K562 (cell line): ENCODE measurements around the gene HMBS. TPM values are rescaled to one million over a fixed set of nuclear protein-coding genes. Genes with fewer than 3 reads are reported as not detected.

Source experiments
- ARID4B ChIP-seq: sonication (generic); formaldehyde crosslinking; IDR thresholded peaks from 2 replicates; pipeline ENCODE4 v1.8.0; 2022; ENCODE audit warnings: mild to moderate bottlenecking, missing genetic modification reagents
- BRD9 ChIP-seq: fragments of 450-650 bp; IDR thresholded peaks from 2 replicates; pipeline ENCODE4 v1.6.1; 2018; ENCODE audit warnings: low read depth; ENCODE audit not compliant: partially characterized antibody
- BRF1 ChIP-seq: IDR thresholded peaks from 3 replicates; pipeline ENCODE4 v1.6.1; 2011; ENCODE audit warnings: borderline replicate concordance, mild to moderate bottlenecking; ENCODE audit not compliant: insufficient read length; ENCODE audit errors: extremely low read depth
- CBX3 ChIP-seq, 2 experiments: IDR thresholded peaks; 1 replicate in 1 of 2; 2 replicates in 1 of 2; pipeline ENCODE4 v1.6.1; 2012; ENCODE audit warnings: inconsistent platforms in 2 of 2, low read length in 2 of 2, borderline replicate concordance in 1 of 2, control low read depth in 1 of 2
- CBX8 ChIP-seq: fragments of 200-600 bp; sonication (generic); IDR thresholded peaks from 2 replicates; pipeline ENCODE4 v1.6.1; 2012; ENCODE audit warnings: borderline replicate concordance, mixed run types, low read depth, mild to moderate bottlenecking, moderate library complexity, mixed read lengths, low read length, control low read depth, inconsistent platforms; ENCODE audit not compliant: poor library complexity, severe bottlenecking; ENCODE audit errors: extremely low read depth
- FIP1L1 ChIP-seq: fragments of 200-400 bp; formaldehyde crosslinking; IDR thresholded peaks from 2 replicates; pipeline ENCODE4 v1.6.1; 2018; ENCODE audit warnings: mild to moderate bottlenecking, low read depth, low read length; ENCODE audit not compliant: poor library complexity, severe bottlenecking
- HDAC6 ChIP-seq: IDR thresholded peaks from 2 replicates; pipeline ENCODE4 v1.6.1; 2012; ENCODE audit warnings: low read depth, mild to moderate bottlenecking, control low read depth, inconsistent platforms, low read length, moderate library complexity
- HNRNPUL1 ChIP-seq: fragments of 200-400 bp; formaldehyde crosslinking; IDR thresholded peaks from 2 replicates; pipeline ENCODE4 v1.6.1; 2017; ENCODE audit warnings: low read length
- MLLT1 ChIP-seq, 2 experiments: fragments of 450-650 bp; IDR thresholded peaks; 2 replicates each; pipeline ENCODE4 v1.6.1; 2016
- OTX1 ChIP-seq: fragments of 450-650 bp; formaldehyde crosslinking; IDR thresholded peaks from 2 replicates; pipeline ENCODE4 v1.4.0; 2022; ENCODE audit warnings: mild to moderate bottlenecking
- POLR2A ChIP-seq: fragments of 450-650 bp; conservative IDR thresholded peaks from 2 replicates; pipeline ENCODE4 v1.6.1; 2016
- SAFB ChIP-seq: fragments of 200-400 bp; formaldehyde crosslinking; IDR thresholded peaks from 2 replicates; pipeline ENCODE4 v1.6.1; 2017; ENCODE audit warnings: low read depth, low read length, borderline replicate concordance
- SIRT6 ChIP-seq: IDR thresholded peaks from one replicate; pipeline ENCODE4 v1.6.1; 2012; ENCODE audit warnings: low read depth, mild to moderate bottlenecking, control low read depth, inconsistent platforms, low read length, moderate library complexity
- SP1 ChIP-seq: sonication (generic); formaldehyde crosslinking; IDR thresholded peaks from 2 replicates; pipeline ENCODE4 v1.8.1; 2022; ENCODE audit warnings: mild to moderate bottlenecking, missing genetic modification reagents
- TEAD1 ChIP-seq, 2 experiments: fragments of 450-650 bp in 1 of 2; sonication (generic) in 1 of 2; formaldehyde crosslinking; IDR thresholded peaks; 2 replicates each; pipeline versions ENCODE4 v1.4.0 to v1.8.0; 2020 to 2022; ENCODE audit warnings: mild to moderate bottlenecking in 2 of 2, missing genetic modification reagents in 1 of 2
- TEAD2 ChIP-seq: fragments of 450-650 bp; IDR thresholded peaks from 2 replicates; pipeline ENCODE4 v1.6.1; 2016; ENCODE audit warnings: missing genetic modification characterization, control low read depth, missing compliant biosample characterization
- ZNF212 ChIP-seq: fragments of 450-650 bp; formaldehyde crosslinking; IDR thresholded peaks from 2 replicates; pipeline ENCODE4 v1.4.0; 2020; ENCODE audit warnings: mild to moderate bottlenecking
- ZNF384 ChIP-seq: IDR thresholded peaks from 2 replicates; pipeline ENCODE4 v1.6.1; 2012; ENCODE audit warnings: low read depth, low read length, improper control_type of control experiment
- ZNF512 ChIP-seq: IDR thresholded peaks from 2 replicates; pipeline ENCODE4 v1.6.1; 2016; ENCODE audit warnings: missing genetic modification characterization, missing compliant biosample characterization
- polyA plus RNA-seq, 8 experiments: library from polyadenylated mRNA; depleted of rRNA in 4 of 8; stranded (reverse) in 5 of 8; unstranded in 3 of 8; fragments of >200 nt; fragmentation: Nextera tagmentation in 2 of 8; fragmentation: Illumina TruSeq in 1 of 8; extraction: Ambion mirVana in 2 of 8; extraction: Trizol in 1 of 8; gene quantifications; 2 replicates each; pipeline versions ENCODE4 v1.2.1 to v1.2.3, GENCODE V29; 2011 to 2014; ENCODE audit warnings: inconsistent platforms in 1 of 8, missing spikeins in 1 of 8
- total RNA-seq, 7 experiments: library from RNA; depleted of rRNA in 6 of 7; stranded (reverse); fragments of >200 nt in 6 of 7; fragmentation: Illumina TruSeq in 2 of 7; extraction: Trizol in 2 of 7; gene quantifications; 2 replicates each; pipeline versions ENCODE4 v1.2.1 to v1.2.3, GENCODE V29; 2011 to 2021; ENCODE audit warnings: low replicate concordance in 1 of 7

Gene HMBS
- total and polyA plus RNA-seq, 9 of the 15 experiments (the other 6 are each of a cell fraction or from before 2014, with no cell fraction given), result 56.9 to 385 (median 286) TPM

GRCh38 chr11:119121008-119121810, 36.5 kb downstream of the HMBS start, which contains the start of gene HINFP (continued):
- TF ChIP-seq ARID4B (CRISPR knock-in tag), result peak; percentile 75; the same call in 1 of the 2 replicates
- no peak for TF ChIP-seq HNRNPUL1
- TF ChIP-seq SP1 (CRISPR knock-in tag), result peak; percentile 89
- TF ChIP-seq OTX1 (CRISPR knock-in tag), result no peak
- peak in 1 of 2 experiments; percentile 47; a peak in 1 of 3 replicates for TF ChIP-seq CBX3 (IDR thresholded peaks at IDR 0.05; ENCODE audit: borderline replicate concordance in 1 of 2, low read length in 2 of 2)
- no peak for TF ChIP-seq ZNF512 (tag)
- no peak for TF ChIP-seq TEAD2
- peak; percentile 9 to 20; a peak in 1 of 4 replicates for TF ChIP-seq MLLT1 (IDR thresholded peaks at IDR 0.05)
- no peak for TF ChIP-seq ZNF384
- TF ChIP-seq SIRT6, result no peak
- no peak for TF ChIP-seq HDAC6
- no peak for TF ChIP-seq CBX8
- TF ChIP-seq FIP1L1, result no peak
- TF ChIP-seq SAFB, result peak; percentile 59; the same call in 1 of the 2 replicates
- TF ChIP-seq BRF1, result no peak
- TF ChIP-seq TEAD1 (CRISPR knock-in tag; IDR thresholded peaks at IDR 0.05), result peak in 1 of 2 experiments; percentile 46; a peak in 1 of 4 replicates
- TF ChIP-seq POLR2A, result peak; percentile 84
- TF ChIP-seq ZNF212 (CRISPR knock-in tag), result no peak
- no peak for TF ChIP-seq BRD9
